Measurements from ENCODE around the gene NETO1. TPM values are rescaled to one million over a fixed set of nuclear protein-coding genes. Genes with fewer than 3 reads are reported as not detected.

NETO1 gene
- total and polyA plus RNA-seq, 2 experiments from 2014 or later: 10.8 to 20.7 TPM

GRCh38 chr18:72828601-72829000 lies 39.2 kb downstream of the NETO1 start:
- Histone ChIP-seq H3K79me2 (replicated peaks; ENCODE audit: insufficient read depth) (no peaks in the 10 kb centered on the region; the same call in none of the 2 replicates), H3K9me2 (ENCODE audit: insufficient read depth) (no peaks in the 10 kb centered on the region), H3K27me3 (ENCODE audit: insufficient read depth) (no peaks in the 10 kb centered on the region), H3K4me3 (no peak overlapping the region), H4K20me1 (replicated peaks; ENCODE audit: insufficient read depth) (peaks cover 2% of the 10 kb centered on the region; the same call in 1 of the 2 replicates), H3K36me3 (ENCODE audit: insufficient read depth) (no peaks in the 10 kb centered on the region), H3K4me1 (ENCODE audit: insufficient read depth) (no peaks in the 10 kb centered on the region), H3K4me2 (no peak overlapping the region), H2AFZ (no peak overlapping the region), H3K27ac (ENCODE audit: low read depth) (no peak overlapping the region), H3F3A (replicated peaks; ENCODE audit: low read depth) (no peaks in the 10 kb centered on the region; the same call in 1 of the 2 replicates)
- ATAC-seq (no peak), DNase-seq (ENCODE audit: low spot score) (no peak)
- TF ChIP-seq ZNF114 (CRISPR knock-in tag; IDR thresholded peaks at IDR 0.05) (no peak), STAT1 (IDR thresholded peaks at IDR 0.05; ENCODE audit: unreplicated experiment) (no peak), EZH2 (IDR thresholded peaks at IDR 0.05; ENCODE audit: low read depth, unreplicated experiment) (no peak), ETS1 (IDR thresholded peaks at IDR 0.05) (no peak), ZNF331 (CRISPR knock-in tag; IDR thresholded peaks at IDR 0.05; ENCODE audit: low read depth) (no peak), POLR2AphosphoS5 (IDR thresholded peaks at IDR 0.05; ENCODE audit: low read depth) (no peak), NANOG (IDR thresholded peaks at IDR 0.05; ENCODE audit: borderline replicate concordance) (no peak), JUNB (IDR thresholded peaks at IDR 0.05; ENCODE audit: unreplicated experiment) (no peak), CREB1 (CRISPR knock-in tag; IDR thresholded peaks at IDR 0.05; ENCODE audit: low read depth) (no peak), EZH2phosphoT487 (IDR thresholded peaks at IDR 0.05; ENCODE audit: unreplicated experiment) (no peak), ZNF462 (CRISPR knock-in tag; IDR thresholded peaks at IDR 0.05) (no peak), REST (IDR thresholded peaks at IDR 0.05; ENCODE audit: unreplicated experiment) (no peak)
- TF ChIP-seq, protein P1, sequence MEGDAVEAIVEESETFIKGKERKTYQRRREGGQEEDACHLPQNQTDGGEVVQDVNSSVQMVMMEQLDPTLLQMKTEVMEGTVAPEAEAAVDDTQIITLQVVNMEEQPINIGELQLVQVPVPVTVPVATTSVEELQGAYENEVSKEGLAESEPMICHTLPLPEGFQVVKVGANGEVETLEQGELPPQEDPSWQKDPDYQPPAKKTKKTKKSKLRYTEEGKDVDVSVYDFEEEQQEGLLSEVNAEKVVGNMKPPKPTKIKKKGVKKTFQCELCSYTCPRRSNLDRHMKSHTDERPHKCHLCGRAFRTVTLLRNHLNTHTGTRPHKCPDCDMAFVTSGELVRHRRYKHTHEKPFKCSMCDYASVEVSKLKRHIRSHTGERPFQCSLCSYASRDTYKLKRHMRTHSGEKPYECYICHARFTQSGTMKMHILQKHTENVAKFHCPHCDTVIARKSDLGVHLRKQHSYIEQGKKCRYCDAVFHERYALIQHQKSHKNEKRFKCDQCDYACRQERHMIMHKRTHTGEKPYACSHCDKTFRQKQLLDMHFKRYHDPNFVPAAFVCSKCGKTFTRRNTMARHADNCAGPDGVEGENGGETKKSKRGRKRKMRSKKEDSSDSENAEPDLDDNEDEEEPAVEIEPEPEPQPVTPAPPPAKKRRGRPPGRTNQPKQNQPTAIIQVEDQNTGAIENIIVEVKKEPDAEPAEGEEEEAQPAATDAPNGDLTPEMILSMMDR (conservative IDR thresholded peaks at IDR 0.05; ENCODE audit: low read depth in 2 of 2): no peak
- Mint-ChIP-seq H3K4me1 (peaks cover 4% of the 10 kb centered on the region; the same call in 1 of the 3 replicates), H3K4me3 (no peak overlapping the region), H3K27me3 (ENCODE audit: insufficient read depth, low read depth, poor library complexity) (peaks cover 5% of the 10 kb centered on the region), H3K9me3 (no peaks in the 10 kb centered on the region), H3K36me3 (ENCODE audit: low read depth) (no peaks in the 10 kb centered on the region), H3K27ac (no peak overlapping the region)

Measured in GM23338 (cell line).